Mucosa of gallbladder (tissue), 1 donor: Measurements from ENCODE around the gene NR2F2. TPM values are rescaled to one million over a fixed set of nuclear protein-coding genes. Genes with fewer than 3 reads are reported as not detected.

Experiments
- DNase-seq: peaks from one replicate; pipeline ENCODE4 v3.0.0-alpha.2; 2020; ENCODE audit warnings: low spot score
- total RNA-seq: library from RNA; stranded (reverse); gene quantifications from one replicate; pipeline ENCODE4 v1.2.1, GENCODE V29; 2021
- donor health status: DM: no; HTN: no; CAD: no.

The NR2F2 gene
- total RNA-seq, 1 donor from 2014 or later: 288 TPM

- DNase-seq: no peak
Measured at GRCh38 chr15:96316953-96317629, 13.4 kb upstream of the NR2F2 start.

DNA sequence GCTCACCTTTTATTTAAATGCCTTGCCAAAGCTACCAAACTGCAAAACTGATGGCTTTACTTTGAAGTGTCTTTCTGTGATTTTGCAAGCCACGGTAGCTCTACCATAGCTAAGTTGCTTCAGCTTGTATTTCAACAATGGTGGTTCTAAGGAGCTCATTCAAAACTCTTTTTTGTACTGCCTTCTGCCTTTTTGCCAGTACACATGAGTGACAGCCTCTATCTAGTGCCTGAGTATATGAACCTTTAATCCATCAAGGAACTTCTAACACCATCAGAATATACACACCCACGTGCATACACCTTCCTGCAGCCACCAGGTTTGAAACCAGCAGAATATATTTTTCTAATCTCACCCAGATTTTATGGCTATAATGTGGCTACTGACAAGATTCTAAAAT lies 10.4 kb upstream of the NR2F2 start:
- DNase-seq: no peak

DNA sequence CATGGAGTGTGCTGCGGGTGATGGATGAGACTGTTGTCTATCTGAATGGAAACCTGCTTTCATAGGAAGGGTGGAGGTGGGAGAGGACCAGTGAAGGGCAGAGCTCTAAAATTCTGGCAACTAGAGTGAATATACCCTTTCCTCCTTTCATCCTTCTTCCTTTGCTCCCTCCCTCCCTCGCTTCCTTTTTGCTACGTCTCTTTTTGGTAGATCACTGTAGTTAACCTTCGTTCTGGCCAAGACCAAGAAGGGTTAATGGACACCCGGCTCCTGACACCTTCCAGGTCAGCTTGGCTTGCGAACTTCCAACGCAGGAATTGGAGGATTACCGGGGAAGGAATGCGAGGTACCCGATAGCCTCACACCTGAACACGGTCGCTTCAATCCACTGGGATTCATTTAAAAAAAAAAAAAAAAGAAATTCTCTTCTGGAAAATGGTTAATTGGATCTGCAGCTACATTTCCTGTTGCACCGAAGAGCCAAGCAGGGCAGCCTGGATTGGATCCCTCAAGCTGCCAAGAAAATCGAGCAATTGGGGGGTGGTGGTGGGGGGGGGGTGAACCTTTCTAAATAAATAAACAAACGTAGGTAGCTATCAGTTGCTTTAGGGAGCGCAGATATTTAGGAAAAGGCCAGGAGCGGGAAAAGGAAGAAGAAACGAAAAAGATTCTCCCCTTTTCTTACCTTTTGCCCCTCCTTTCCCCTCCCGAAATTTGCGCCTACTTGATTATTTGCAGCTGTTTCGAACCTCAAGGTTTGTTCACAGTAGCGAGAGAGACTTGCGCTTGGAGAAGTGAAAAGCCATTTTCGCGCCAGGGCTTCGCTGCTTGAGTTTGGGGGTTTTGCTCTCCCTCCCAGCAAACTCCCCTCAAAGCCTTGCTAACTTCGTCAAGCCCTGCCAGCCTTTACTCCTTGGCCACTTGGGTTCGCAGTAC lies 9.5 kb upstream of the NR2F2 start:
- no peak for DNase-seq

- no peak for DNase-seq
Measured at GRCh38 chr15:96321639-96322535, 8.6 kb upstream of the NR2F2 start.

DNA sequence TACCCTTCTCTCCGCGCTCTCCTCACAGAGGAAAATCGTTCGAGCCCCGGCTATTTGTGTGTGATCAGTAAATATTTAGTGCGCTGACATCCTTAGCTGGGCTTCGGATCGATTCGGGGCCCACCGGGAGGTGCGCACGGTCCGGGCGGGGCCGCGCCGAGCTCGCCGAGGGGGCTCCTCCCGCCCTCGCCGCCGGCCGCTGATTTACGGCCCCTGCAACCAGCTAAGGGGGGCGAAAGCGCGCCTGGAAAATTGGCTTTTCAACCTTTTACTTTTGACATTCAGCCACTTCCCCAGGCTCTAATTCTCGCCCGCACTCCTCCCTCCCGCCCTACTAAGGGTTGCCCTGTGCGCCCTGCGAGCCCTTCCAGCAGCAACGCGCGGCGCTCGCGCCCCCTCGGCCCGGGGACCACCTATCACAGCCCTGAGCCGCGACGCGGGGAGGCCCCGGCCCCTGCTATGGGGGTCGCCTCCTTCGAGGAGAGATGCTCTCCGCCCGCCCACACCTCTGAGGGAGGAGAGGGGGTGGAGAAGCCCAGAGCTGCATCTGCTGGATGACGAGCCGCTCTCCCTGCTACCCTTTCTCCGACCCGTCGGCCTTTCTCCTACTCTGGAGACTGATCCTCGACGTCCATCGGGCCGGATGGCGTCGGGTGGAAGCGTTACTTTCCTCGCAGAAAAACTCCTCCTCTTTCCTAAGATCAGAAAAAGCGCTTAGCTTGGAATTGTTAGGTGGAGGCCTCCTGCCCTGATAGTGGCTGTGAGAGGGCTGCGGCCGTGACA lies 7.8 kb upstream of the NR2F2 start:
- DNase-seq: no peak

- DNase-seq: no peak
Measured at GRCh38 chr15:96323319-96324145, 7.0 kb upstream of the NR2F2 start.

GRCh38 chr15:96324192-96324895 lies 6.2 kb upstream of the NR2F2 start:
- DNase-seq: no peak

DNA sequence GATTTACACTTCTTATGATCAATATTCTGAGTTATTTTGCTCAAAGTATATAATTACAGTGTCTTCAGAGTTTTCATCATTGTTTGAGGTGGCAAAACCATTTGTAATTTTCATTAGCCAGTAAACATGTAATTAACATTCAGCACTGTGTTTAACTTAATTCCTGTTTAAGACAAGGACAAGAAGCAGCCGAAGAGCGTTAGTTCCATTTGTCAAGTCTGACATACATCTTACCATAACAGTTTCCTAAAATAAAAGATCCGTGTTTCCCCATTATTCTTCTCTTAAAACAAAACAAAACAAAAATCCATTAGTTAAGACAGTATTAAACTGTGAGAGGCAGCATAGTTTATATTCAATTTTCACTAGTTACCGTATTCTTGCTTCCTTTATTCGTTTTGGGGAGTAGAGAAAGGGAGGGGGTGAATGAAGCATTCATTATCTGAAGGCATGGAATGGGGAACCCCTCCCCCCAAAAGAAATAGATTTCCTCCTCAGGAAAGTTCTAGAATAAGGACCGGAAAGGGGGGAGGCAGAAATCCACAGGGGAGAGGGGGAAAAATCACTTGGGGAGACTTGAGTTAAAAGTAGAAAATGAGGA lies 5.5 kb upstream of the NR2F2 start:
- no peak for DNase-seq

- no peak for DNase-seq
Measured at GRCh38 chr15:96325541-96326327, 4.8 kb upstream of the NR2F2 start.

- no peak for DNase-seq
Measured at GRCh38 chr15:96326328-96327154, 4.0 kb upstream of the NR2F2 start.

DNA sequence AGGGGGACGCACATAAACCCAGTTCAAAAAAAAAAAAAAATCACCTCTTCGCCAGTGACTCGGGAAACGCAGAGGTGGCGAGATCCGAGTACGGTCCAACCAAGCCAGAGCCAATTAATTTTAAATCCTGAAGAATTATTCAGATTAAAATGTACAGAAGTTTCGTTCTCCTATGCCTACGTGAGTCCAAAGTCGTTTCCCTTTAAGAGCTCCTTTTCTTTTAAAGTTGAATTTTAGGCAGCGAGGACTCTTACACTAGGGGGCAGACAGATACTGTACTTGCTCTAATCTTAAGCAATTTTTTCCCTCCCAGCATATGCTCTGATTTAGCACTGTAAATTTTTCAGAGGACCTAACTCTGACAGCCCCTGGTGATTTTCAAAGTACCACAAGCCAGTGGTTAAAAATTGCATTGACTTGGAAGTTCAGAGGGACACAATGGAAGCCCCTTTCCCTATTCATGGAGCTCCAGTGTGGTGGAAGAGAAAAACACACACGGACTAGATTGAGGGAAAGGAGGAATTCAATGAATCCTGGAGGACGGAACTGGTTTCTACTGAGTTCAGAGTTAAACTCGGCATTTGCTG lies 3.3 kb upstream of the NR2F2 start:
- no peak for DNase-seq

- no peak for DNase-seq
Measured at GRCh38 chr15:96328181-96328876, 2.2 kb upstream of the NR2F2 start.

DNA sequence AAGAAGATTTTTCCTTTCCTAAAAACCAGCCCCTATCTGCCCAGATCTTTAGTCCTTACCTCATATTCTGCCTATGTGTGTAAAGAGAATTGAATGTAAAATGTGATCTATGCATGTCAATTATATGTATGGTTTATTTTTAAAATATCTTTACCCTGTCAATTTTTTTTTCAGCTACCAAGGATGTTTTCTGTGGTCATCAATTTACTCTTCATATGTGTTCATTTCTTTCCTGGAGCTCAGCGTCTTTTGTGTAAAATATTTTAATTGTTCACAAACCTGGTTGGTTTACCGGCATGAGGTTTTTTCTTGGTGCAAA lies 1.7 kb upstream of the NR2F2 start:
- DNase-seq: no peak

DNA sequence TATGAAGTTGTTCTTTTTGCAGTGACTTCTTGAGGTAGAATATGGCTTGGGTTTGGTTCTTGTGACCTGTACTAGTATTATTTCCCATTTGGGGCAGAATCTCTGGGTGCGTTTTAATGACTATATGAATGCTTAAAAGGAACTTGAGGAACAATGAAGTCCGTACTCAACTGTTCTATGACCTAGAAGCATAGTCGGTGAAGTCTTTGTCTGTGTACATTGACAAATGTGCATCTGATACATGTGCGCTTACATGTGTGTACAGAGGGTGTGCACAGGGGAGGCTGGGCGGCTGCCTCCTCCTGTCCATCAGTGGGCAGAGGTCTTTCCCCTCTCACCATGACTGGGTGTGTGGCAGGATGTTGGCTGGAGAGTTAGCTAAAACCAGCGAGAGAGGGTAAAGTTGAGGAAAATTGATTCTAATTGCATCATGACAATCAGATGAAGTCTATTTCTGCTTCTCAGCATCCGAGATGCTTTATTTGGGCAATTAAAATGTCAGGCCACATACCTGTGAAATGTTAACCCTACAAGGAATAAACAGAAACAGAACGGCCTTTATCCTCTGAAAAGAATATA lies 1.0 kb upstream of the NR2F2 start:
- no peak for DNase-seq

DNA sequence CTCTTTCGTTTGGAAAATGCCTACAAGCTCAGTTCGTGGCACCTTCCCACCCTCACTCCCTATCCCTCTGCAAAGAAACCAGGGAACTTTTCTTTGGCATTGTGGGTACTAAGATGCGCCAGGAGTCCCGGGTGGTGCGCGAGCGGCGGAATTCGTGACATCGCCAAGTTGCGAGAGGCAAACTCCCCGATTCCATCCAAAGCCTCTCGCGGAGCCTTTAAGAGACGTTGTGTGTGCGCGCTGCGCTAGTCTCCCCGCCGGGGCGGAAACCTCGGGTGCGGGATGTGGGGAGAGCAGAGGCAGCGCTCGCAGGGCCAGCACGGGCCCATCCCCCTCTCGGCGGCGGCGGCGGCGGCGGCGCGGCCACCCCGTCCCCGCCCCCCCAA lies 443 bp upstream of the NR2F2 start:
- DNase-seq: no peak

- DNase-seq: no peak
Measured at GRCh38 chr15:96331144-96331944, 844 bp downstream of the NR2F2 start.
